Measurements from ENCODE around the gene LAMTOR5. TPM values are rescaled to one million over a fixed set of nuclear protein-coding genes. Genes with fewer than 3 reads are reported as not detected.

LAMTOR5 gene
- total and polyA plus RNA-seq, 8 donors, result 8.5 to 440 (median 48.8) TPM; not detected in 1

Other genes starting within 250 kb of the LAMTOR5 start
- 10 to 100 TPM in 1 of 5 donors, 1 to 10 TPM in 4; 1.2 to 16.5 (median 6.5) TPM for gene KCNC4, start 197.4 kb downstream of the LAMTOR5 start, total RNA-seq
- gene KCNC4, start 197.4 kb downstream of the LAMTOR5 start, polyA plus RNA-seq, result 1 to 10 TPM; 1.1 to 2.8 (median 2.5) TPM
- 10 to 100 TPM; 29.0 to 58.6 (median 40.3) TPM for gene RBM15, start 68.3 kb downstream of the LAMTOR5 start, total RNA-seq
- gene RBM15, start 68.3 kb downstream of the LAMTOR5 start, polyA plus RNA-seq, result 1 to 10 TPM; 1.5 to 2.4 (median 2.1) TPM
- gene SLC16A4, start 16.7 kb downstream of the LAMTOR5 start, total RNA-seq, result 10 to 100 TPM in 1 of 5 donors, 1 to 10 TPM in 2, under 1 TPM in 1, not detected in 1; 0.89 to 11.1 (median 3.8) TPM
- gene SLC16A4, start 16.7 kb downstream of the LAMTOR5 start, polyA plus RNA-seq, result 1 to 10 TPM; 1.7 to 8.7 (median 2.6) TPM
- not detected for gene PROK1, start 43.5 kb upstream of the LAMTOR5 start, total RNA-seq
- gene PROK1, start 43.5 kb upstream of the LAMTOR5 start, polyA plus RNA-seq, result 1 to 10 TPM in 1 of 3 donors, not detected in 2; 1.5 TPM
- gene KCNA10, start 111.5 kb upstream of the LAMTOR5 start, total RNA-seq, result under 1 TPM in 1 of 5 donors, not detected in 4; 0.58 TPM
- under 1 TPM in 1 of 3 donors, not detected in 2; 0.12 TPM for gene KCNA10, start 111.5 kb upstream of the LAMTOR5 start, polyA plus RNA-seq
- gene KCNA2, start 198.7 kb upstream of the LAMTOR5 start, total RNA-seq, result 10 to 100 TPM in 1 of 5 donors, under 1 TPM in 3, not detected in 1; under 0.01 to 42.0 (median 0.89) TPM
- gene KCNA2, start 198.7 kb upstream of the LAMTOR5 start, polyA plus RNA-seq, result under 1 TPM in 1 of 3 donors, not detected in 2; 0.20 TPM